NCI-H2107 treated with DMSO at 0.1 percent for 48 hours (cell line): ENCODE measurements around the gene UNC5C.

Experiments
- DNase-seq: peaks from one replicate; lab custom pipeline; 2025; ENCODE audit not compliant: unreplicated experiment; lab: John Stamatoyannopoulos, UW

The UNC5C gene

DNA sequence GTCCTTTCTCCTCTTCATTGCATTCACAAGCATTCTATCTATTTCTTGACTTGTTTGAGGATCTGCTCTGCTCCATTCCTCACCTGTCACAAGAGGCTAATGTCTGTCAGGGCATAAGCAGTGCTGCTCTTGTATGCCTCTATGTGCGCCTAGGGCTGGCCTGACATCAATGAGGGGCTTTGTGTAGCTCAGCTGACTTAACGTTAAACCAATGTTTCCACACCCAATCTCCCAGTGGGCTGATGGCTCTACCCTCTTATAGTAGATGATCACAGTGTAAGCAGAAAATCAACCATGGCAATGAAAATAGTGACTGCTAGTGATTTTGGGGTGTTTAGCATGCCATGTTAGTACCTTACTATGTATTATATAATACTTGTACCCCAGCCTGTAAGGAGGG lies 139.0 kb downstream of the UNC5C start:
- DNase-seq: no peak

DNA sequence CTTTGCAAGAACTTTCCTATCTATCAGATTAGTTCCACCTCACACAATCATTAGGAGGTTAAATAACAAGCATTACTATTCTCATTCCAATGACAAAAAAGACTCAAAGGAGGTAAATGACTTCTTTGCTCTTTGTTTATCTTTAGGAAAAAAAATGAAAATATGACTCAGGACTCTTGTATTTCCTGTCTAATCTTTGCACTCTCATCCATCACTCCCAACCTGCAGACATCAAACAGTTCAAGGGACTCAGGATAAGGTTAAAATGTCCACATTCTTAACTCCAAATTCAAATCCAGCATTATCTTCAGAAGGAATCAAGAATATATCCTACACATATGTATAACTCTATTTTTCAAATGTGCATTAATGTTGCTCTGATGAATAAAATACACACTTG lies 139.6 kb downstream of the UNC5C start:
- no peak for DNase-seq

DNA sequence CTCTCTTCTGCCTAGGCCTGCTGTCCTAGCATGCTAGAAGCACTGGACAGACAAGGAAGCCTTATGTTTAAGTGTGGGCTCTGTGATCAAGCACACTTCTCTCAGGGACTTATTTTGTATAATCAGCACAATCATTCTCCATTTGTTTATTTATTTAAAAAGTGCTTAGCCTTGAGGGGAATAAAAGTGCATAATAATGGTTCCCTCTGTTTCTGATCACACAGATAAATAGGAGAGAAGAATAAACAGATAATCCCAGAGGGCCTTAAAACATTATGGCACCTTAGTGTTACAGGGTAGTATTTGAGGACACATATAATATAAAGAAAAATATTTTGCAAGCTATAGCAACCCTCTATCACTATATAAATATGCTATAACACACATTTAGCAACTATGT lies 146.5 kb downstream of the UNC5C start:
- DNase-seq: no peak

DNA sequence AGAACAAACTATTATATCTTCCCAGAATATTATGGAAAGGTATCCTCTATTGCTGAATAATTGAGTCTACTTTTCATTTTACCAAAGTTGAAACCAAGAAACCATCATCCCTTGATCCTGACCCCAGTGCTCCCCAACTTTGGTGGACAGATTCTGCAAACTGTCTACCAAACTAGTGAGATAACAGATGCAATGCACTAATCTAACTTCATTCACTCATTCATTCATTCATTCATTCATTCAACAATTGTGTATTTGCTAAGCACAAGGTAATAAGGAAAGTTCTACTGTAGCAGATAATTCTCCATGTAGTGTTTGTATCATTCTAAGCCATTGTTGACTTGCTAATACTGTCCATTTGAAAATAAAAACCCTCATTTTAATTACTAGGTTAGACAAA lies 150.6 kb downstream of the UNC5C start:
- no peak for DNase-seq

DNA sequence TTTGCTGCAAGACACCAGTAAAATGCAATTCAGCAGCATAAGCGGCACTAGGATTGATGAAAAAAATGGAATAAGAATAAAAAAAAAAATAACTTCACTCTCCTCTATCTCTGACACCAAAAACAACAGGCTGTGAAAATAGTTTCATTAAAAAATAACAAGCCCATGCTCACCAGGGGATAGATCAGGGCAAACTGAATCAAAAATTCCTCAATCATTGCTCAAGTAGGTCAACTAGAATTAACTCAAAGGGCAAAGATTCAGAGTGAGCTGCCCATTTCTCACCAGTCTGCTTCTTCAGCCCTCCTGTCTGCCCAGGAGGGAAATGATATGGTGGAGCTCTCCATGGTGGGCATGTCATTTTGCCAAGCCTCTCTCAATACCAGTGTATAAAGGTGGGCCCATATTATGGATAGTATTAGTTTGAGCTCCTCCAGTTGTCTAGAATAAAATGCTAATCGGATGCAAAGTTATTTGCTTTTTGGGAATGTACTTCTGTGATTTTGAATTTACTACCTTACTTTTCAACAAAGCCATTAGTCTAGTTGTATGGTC lies 153.9 kb downstream of the UNC5C start:
- no peak for DNase-seq

DNA sequence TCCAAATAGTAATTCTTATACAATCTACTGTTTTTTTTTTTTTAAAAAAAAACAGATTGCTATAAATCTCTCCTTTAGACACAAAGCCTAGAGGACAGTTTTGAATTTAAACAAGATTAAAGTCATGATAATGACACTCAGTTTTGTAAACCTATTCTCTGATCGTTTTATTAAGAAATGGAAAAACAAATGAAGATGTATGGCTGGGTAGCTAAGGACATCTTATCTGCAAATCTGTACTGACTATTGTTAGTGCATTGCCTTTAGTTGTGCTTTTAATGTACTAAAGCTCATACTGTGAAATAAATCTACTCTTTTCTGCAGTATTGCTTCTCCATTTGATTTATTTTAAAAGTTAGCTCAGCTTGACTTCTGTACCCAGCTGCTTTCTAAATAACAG lies 155.0 kb downstream of the UNC5C start:
- DNase-seq: no peak

DNA sequence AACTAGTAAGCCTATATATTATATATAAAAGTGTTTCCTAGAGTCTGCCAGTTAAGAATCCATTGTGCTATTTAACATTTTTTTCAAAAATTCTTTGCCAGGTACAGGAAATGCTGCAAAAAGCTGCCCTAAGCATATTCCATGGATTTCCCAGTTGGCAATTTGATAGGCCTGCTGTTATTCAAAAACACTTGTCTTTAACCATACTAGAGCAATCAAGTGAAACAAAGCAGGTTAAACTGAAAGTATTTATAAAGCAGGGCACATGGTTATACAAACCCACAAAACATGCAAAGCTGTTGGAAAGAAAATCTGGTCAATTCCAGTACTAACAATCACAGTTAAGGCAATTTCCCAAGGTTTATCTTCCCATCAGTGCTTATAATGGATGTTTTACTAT lies 159.9 kb downstream of the UNC5C start:
- no peak for DNase-seq

DNA sequence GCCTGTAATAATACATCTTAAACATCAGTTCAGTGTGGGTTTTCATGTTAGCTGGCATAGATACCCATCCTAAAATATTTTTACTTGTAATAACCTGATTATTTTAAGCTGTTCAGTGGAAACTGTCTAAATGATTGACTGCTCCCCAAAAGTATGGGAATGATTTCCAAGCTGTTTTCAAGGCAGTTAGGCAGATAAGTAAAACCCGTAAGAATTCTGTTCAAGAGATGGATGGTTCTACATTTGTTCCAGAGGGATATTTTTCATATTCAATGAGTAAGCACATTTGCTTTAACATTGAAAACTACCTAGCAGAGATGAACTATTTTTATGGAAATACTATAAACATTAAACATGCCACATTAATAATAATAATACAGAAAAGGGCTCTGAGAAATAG lies 161.1 kb downstream of the UNC5C start:
- no peak for DNase-seq

DNA sequence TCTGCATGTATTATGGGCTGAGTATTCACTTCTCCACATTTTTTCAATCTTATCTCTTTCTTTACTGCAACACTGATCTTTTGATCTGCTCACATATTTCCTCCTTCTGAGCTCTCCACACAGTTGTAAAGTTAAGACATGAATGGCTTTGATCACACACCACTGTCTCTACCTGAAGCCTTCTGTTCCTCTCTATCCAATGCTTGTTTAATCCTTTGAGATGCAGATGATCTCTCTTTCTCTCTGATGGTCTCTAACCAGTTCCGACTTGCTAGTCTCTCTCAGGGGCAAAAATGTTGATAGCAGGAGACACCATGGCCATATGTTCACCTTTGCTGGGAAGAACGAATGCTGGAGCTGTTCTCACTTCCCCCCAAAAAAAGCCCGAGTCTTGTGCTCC lies 162.4 kb downstream of the UNC5C start:
- DNase-seq: no peak

DNA sequence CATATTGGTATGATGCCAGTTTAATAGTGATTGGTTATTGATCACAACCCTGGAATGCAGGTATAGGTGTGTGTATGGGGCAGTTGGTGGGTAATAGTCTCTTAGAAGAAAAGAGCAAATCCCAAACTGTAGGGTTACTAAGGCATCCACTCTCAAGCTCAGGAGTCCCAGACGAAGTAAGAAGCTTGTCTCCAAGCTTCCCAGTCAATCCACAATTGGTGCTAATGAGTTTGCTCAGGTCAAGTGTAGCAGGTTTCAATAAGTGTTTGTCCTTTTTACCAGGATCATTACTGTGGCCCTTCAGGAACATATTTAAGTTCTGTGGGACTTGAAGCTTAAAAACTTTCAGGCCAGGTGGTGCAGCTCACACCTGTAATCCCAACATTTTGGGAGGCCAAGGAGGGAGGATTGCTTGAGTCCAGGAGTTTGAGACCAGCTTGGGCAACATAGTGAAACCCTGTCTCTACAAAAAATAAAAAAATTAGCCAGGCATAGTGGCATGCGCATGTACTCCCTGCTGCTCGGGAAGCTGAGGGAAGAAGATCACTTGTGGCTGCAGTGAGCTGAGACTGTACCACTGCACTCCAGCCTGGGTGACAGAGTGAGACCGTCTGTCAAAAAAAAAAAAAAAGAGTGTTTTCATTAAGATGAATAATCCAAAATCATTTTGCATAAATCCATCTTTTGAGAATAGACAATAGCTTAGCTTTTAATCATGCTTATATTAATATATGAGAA lies 166.8 kb downstream of the UNC5C start:
- DNase-seq: no peak

DNA sequence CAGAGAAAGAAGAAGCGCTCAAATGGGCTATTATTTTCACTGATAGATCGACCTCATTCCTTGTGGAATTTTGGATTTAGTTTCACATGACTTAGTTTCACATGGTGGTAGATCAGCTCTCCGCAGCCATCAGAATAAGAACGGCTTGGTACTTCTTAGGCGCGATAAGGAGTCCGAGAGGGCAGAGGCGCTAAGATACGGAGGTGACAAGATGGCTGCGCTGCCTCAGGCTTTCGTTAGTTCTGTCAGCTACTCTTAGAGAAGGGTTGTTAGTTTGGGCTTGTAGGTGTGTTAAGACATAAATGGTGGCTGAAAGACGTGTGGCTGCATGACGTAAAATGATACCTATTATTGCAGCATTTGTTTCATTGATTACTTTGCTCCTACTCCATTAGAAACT lies 169.1 kb downstream of the UNC5C start:
- DNase-seq: no peak

DNA sequence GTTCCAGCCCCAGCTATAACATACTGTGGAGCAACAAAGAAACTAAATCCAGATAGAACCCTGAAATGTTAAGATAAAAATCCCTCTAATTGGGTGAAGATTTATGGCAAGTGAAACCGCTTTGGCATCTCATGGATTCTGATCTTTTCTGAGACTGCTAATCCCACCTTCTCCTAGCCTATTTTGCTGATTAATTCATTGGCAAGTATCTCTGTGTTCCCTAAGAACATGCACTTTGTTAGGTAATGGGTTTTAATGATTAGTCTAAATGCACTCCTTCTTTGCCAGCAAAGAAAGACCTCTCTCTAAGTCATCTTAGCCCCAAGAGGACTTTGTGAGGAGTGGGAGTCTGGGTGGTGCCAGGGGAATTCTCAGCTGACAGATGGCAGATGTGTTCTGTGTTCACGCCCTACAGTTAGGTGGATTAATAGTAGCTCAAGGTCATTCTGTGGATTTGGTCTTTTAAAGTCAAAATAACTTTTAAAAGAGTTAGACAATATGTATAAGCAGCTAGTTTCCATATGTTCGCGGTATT lies 171.3 kb downstream of the UNC5C start:
- DNase-seq: no peak

DNA sequence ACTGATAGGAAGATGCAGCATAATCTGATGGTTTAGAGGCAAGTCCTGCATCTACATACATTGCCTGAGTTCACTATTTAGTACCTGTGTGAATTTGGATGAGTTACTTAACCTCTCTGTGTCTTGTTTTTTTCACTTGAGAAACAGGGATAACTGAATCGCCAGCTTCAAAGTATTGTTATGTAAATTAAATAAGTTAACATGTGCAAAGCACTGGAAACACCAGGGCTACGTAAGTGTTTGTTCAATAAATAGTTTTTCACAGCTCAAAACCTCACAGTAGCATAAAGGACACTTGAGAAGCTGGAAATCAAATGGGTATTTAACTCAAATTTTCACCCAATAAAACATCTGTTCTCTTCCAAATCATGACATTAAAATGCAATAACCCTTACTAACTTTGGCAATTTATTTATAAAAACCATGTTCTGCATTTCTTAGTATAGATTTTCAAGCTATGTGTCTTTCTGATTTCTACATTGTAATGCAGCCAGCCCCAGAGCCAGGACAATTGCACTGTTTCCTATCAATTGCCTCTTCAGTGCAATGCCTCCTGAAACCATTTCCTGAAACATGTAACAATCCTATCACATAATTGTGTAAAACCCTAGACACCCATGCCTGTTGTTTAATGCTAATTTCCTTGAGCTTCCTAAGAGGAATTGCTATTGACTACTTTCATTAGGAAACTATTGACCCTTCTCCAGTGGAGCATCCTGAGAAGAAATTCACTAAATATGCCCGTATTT lies 177.1 kb downstream of the UNC5C start:
- DNase-seq: no peak

DNA sequence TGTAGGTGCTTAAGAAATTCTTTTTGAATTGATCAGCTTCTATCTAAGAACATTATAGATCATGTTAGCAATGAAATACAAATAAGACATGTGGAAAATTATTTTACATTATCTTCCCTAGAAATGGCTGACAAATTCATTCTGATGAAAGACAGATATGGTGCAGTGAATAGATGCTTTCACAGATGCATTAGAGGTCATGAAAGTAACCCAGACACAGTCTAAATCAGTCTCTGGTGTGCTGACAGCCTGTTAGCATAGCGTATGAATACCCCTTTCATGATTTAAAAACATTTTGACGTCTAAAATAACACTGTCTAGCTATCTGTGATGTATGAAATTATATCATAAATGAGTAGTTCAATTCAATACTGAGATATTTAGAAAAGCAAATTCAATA lies 180.9 kb downstream of the UNC5C start:
- no peak for DNase-seq

DNA sequence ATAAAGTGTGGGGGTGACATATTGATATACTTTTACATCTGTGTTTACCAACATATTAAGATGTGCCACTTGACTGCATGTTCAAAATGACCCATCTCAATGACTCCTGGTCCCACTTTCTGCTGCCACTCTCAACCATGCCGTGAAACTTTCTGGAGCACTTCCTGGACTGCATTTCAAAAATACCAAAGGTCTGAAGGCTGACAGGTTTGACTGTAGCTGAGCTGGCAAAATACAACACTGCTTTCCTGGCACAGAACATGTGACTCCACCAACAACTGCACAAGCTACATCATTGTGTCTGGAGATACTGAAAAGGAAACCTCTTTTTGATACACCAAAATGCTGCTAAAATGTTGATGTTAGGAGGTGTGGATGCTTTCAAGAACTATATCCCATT lies 184.8 kb downstream of the UNC5C start:
- no peak for DNase-seq

DNA sequence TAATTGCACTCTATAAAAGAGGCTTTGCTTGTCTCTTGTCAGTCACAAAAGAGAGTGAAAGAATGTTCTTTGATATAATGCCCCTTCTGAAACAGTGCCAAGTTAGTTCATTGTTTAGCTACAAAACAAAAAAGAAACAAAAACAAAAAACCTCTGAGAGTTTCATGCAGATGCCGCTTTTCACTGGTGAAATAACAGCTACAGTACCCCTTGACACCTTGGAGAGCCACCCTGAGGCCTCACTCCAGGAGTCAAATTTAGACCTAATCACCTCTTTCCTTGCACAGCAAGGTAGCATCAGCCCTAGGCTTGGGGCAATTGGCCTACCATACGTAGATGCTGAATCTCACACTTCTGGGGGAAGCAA lies 185.2 kb downstream of the UNC5C start:
- no peak for DNase-seq

DNA sequence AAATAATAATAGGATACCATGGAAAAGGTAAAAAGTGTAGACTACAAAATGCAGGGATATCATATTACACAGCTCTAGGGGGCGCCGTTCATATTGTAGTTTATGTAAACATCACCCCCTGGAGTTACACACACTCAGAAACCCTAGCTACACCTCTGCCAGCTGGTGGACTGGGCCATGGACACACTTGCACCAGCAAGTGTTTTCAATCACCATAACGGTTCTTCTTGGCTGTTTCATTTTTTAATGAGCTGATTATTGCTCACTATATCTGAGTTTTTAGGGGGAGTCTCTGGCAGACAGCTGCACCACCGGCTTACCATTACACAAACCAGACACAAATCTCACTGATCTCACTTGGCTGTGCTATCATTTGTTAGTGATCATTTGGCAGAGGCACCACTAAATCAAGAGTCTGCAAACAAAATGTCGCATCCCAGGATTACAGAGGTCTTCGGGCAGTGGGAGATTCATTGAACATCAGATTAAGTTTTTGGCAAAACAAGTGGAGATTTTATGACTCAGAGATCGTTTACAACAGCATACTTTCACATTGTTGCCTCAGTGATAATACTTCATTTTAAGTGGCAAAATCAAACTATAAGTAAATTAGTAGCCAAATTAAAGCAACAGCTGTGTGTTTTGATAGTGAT lies 185.7 kb downstream of the UNC5C start:
- no peak for DNase-seq

DNA sequence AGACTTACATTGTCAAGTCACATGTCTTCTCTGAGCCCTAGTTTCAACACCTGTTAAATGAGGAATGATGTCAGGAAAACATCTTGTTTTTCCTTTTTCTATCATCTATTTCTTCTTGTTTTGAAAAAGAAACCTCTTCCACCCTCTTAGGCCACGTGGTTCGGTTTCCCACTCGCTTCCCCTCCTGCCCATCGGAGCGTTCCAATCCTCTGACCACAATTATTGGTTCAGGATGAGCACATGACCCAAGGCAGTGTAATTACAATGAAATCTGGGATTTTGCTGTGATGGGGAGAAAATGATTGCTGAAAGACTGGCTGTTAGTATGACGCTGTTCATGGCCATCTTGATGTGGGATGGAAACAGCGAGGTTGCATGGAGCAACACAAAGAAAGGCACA lies 186.7 kb downstream of the UNC5C start:
- no peak for DNase-seq

DNA sequence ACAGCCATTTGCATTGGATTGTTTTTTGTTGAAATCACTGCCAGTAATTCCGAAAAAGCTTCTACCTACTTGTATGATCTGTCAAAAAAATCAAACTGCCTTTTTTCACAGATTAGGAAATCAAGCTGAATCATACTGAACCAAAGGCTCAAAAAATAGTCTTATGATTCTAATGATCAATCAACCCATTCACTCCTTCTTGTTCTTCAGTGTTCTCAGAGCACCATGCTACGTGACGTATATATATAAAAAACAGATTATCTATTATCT lies 187.1 kb downstream of the UNC5C start:
- no peak for DNase-seq

DNA sequence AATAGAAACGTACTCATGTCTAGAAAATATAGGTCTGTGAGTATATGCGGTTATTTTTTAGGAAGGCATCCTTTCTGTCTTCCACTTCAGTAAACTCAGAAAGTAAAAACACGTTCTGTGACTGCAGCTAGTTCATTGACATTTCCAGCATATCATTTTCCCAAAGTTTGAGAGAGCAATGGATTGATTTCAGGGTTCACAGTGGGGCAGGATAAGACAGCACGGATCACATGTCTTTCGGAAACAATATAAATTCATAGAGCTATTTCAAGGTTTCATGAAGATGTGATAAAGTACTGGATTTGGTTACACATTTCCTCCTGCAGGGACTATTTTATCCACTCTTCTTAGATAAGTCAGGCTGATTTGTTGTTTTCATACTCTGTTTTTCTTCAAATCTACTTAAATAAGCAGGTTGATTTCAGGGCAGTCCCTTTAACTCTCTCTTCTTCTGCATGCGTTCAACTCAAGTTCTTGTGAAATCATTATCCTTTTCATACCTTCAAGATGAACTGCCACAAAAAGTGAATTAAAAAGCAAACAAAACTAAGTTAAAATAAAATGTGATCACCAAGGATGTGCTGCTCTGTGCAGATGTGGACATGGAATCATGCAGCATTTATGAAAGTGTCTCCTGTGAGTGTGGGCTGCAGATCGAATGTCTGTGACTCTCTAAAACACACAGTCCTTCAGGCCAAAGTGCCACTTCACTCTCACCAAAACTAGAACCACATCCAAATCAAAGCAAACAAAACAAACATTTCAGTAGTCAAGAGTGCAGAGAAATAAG lies 187.7 kb downstream of the UNC5C start:
- DNase-seq: no peak

DNA sequence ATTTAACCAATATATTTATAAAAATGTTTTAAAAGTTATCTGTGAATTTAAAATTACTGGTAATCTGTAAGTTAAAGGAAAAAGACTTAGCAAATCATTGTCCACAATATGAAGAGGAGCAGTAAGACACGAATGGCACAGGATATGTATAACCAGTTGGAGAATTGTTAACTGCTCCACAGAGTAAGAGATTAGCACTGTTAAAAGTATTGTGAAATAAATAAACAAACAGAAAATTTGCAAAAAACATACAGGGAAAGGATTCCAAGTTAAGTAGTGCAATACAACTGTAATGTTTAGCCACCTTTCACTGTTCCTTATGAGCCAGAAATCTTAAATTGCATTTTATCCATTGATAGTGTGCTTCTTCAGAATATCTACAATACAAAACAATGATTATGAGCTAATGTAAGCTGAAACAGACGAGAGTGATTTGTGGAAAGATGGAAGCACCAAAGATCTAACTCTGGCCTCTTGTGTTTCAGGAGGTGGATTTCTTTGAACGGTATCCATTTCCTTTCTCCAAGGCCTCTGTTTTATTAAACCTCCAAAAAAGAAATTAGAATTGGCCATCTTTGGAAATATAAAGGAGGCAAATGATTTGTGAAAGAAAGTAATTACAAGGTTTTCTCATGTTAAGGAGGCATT lies 188.4 kb downstream of the UNC5C start:
- DNase-seq: no peak
